Loucy (cell line): ENCODE measurements around the gene RELCH.

Source experiments
- H2AFZ ChIP-seq: fragments of 200-600 bp; sonication (generic); 2 replicates; pipeline ENCODE4 v1.6.0; 2016; ENCODE audit warnings: antibody characterized with exemption, mild to moderate bottlenecking, low read length, moderate library complexity
- H3F3A ChIP-seq: fragments of 200-600 bp; 2 replicates; pipeline ENCODE4 v1.6.0; 2016; ENCODE audit warnings: antibody characterized with exemption, low read depth, mild to moderate bottlenecking
- H3K27me3 ChIP-seq: fragments of 200-600 bp; sonication (generic); 2 replicates; pipeline ENCODE4 v1.6.1; 2014; ENCODE audit warnings: low read length, mild to moderate bottlenecking; ENCODE audit not compliant: insufficient read depth, poor library complexity, severe bottlenecking
- H3K36me3 ChIP-seq: fragments of 200-600 bp; sonication (generic); 2 replicates; pipeline ENCODE4 v1.6.1; 2016; ENCODE audit warnings: low read length; ENCODE audit not compliant: insufficient read depth
- H3K4me1 ChIP-seq: fragments of 200-600 bp; sonication (generic); 2 replicates; pipeline ENCODE4 v1.5.1; 2014; ENCODE audit warnings: low read length, mild to moderate bottlenecking; ENCODE audit not compliant: insufficient read depth, poor library complexity, severe bottlenecking
- H3K4me2 ChIP-seq: fragments of 200-600 bp; sonication (generic); 2 replicates; pipeline ENCODE4 v1.6.0; 2014; ENCODE audit warnings: antibody characterized with exemption, low read length, low read depth, mild to moderate bottlenecking; ENCODE audit not compliant: poor library complexity, severe bottlenecking
- H3K4me3 ChIP-seq: fragments of 200-600 bp; sonication (generic); 2 replicates; pipeline ENCODE4 v1.5.1; 2014; ENCODE audit warnings: low read length, mild to moderate bottlenecking, mixed read lengths; ENCODE audit not compliant: poor library complexity, severe bottlenecking
- H3K79me2 ChIP-seq: fragments of 200-600 bp; sonication (generic); 2 replicates; pipeline ENCODE4 v1.6.1; 2014; ENCODE audit warnings: low read length; ENCODE audit not compliant: insufficient read depth
- H3K9ac ChIP-seq: fragments of 200-600 bp; sonication (generic); 2 replicates; pipeline ENCODE4 v1.6.0; 2014; ENCODE audit warnings: mild to moderate bottlenecking, low read depth, low read length, moderate library complexity; ENCODE audit not compliant: poor library complexity, severe bottlenecking
- H3K9me2 ChIP-seq: fragments of 200-600 bp; sonication (generic); replicated peaks from 2 replicates; pipeline ENCODE4 v1.6.1; 2016; ENCODE audit warnings: low read depth, low read length, mixed read lengths
- H3K9me3 ChIP-seq: fragments of 200-600 bp; sonication (generic); 2 replicates; pipeline ENCODE4 v1.6.1; 2014; ENCODE audit warnings: mild to moderate bottlenecking, antibody characterized with exemption, low read length, low read depth; ENCODE audit not compliant: insufficient read depth
- H4K20me1 ChIP-seq: fragments of 200-600 bp; sonication (generic); 2 replicates; pipeline ENCODE4 v1.6.0; 2014; ENCODE audit warnings: antibody characterized with exemption, low read length, mild to moderate bottlenecking; ENCODE audit not compliant: insufficient read depth, poor library complexity, severe bottlenecking
- EZH2phosphoT487 ChIP-seq: fragments of 200-600 bp; IDR thresholded peaks from 2 replicates; pipeline ENCODE4 v1.6.1; 2018; ENCODE audit warnings: antibody characterized with exemption, mild to moderate bottlenecking, moderate library complexity, borderline replicate concordance
- TF ChIP-seq, protein P1 (sequence below): fragments of 200-600 bp; sonication (generic); conservative IDR thresholded peaks from 2 replicates; pipeline ENCODE4 v1.5.1; 2014; ENCODE audit warnings: mild to moderate bottlenecking, antibody characterized with exemption, low read length

RELCH gene

DNA sequence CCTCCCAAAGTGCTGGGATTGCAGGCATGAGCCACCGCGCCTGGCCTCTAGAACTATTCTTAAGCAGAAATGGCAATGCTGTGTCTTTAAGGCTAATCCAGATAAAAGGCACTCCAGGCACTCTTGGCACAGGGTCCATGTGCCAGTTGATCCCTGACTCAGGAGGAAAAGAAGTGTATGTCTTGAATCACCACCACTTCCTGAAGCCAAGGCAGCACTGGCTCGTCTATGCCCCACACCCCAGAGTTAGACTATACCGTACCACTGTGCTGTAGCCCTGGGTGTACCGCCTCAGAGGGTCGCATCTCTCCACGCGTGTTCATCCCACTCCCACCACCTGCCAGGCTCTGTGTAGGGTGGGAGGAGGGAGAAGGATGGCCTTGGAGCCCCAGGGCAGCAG is 147.1 kb downstream of the RELCH start:
- TF ChIP-seq EZH2phosphoT487, result no peak
- TF ChIP-seq, protein P1, sequence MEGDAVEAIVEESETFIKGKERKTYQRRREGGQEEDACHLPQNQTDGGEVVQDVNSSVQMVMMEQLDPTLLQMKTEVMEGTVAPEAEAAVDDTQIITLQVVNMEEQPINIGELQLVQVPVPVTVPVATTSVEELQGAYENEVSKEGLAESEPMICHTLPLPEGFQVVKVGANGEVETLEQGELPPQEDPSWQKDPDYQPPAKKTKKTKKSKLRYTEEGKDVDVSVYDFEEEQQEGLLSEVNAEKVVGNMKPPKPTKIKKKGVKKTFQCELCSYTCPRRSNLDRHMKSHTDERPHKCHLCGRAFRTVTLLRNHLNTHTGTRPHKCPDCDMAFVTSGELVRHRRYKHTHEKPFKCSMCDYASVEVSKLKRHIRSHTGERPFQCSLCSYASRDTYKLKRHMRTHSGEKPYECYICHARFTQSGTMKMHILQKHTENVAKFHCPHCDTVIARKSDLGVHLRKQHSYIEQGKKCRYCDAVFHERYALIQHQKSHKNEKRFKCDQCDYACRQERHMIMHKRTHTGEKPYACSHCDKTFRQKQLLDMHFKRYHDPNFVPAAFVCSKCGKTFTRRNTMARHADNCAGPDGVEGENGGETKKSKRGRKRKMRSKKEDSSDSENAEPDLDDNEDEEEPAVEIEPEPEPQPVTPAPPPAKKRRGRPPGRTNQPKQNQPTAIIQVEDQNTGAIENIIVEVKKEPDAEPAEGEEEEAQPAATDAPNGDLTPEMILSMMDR, result no peak
- Histone ChIP-seq H3K4me2 (no peak overlapping the region), H3F3A (no peaks in the 10 kb centered on the region), H2AFZ (no peak overlapping the region), H3K36me3 (no peaks in the 10 kb centered on the region), H3K27me3 (no peaks in the 10 kb centered on the region), H3K9me3 (no peaks in the 10 kb centered on the region), H3K4me1 (peaks cover 22% of the 10 kb centered on the region), H4K20me1 (no peaks in the 10 kb centered on the region), H3K79me2 (no peaks in the 10 kb centered on the region), H3K9ac (no peak overlapping the region), H3K9me2 (no peaks in the 10 kb centered on the region), H3K4me3 (no peak overlapping the region)

DNA sequence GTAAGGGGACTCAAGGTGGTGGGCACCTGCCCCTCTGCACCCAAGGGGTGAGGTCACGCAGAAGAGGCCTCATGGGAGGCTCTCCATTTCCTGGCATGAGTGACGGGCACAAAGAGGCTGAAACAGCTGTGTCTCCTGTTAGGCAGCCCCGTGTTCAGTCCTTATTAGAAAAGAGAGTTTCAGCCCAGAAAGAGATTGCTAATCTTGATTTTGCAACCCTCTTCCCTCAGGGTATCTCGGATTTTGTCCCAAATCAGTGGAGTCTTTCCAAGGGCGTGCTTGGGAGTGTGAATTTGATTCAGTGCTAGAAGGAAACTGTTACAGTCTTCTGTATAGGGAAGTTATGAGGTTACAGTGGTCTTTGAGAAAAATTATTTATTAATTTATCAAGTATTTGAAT is 148.4 kb downstream of the RELCH start:
- peaks cover 12% of the 10 kb centered on the region for H3K4me1 ChIP-seq
- no peaks in the 10 kb centered on the region for H3K36me3 ChIP-seq
- TF ChIP-seq EZH2phosphoT487, result no peak
- TF ChIP-seq, protein P1, result no peak
- H2AFZ ChIP-seq, result no peak overlapping the region
- no peaks in the 10 kb centered on the region for H3F3A ChIP-seq
- no peaks in the 10 kb centered on the region for H3K27me3 ChIP-seq
- H3K79me2 ChIP-seq, result no peaks in the 10 kb centered on the region
- no peak overlapping the region for H3K9ac ChIP-seq
- no peak overlapping the region for H3K4me2 ChIP-seq
- H3K9me2 ChIP-seq, result no peaks in the 10 kb centered on the region
- no peaks in the 10 kb centered on the region for H4K20me1 ChIP-seq
- no peak overlapping the region for H3K4me3 ChIP-seq
- no peaks in the 10 kb centered on the region for H3K9me3 ChIP-seq

DNA sequence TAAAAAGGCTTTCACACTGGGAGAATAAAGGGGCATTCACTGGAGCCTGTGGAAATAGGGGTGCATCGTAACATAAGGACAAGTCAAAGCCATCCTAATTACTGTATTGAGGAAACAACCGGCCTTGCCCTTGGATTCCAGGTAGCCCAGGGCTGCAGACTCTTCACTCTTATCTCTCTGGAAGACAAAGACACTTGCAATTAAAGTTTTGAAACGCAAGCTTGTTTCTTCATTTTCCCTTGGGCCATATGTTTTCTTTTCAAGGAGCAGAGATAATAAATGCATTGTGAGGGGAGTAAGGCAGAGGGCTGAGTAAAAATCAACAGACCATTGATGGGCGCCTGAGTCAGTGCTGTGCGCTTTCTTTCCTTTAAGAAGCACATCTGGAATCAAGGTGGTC is 149.6 kb downstream of the RELCH start:
- no peaks in the 10 kb centered on the region for H3K9me2 ChIP-seq
- H3K27me3 ChIP-seq, result no peaks in the 10 kb centered on the region
- H3K9ac ChIP-seq, result no peak overlapping the region
- no peak overlapping the region for H3K4me2 ChIP-seq
- no peak overlapping the region for H2AFZ ChIP-seq
- no peaks in the 10 kb centered on the region for H3K9me3 ChIP-seq
- peaks cover 7% of the 10 kb centered on the region for H3K4me1 ChIP-seq
- no peaks in the 10 kb centered on the region for H3K36me3 ChIP-seq
- H4K20me1 ChIP-seq, result no peaks in the 10 kb centered on the region
- H3K4me3 ChIP-seq, result no peak overlapping the region
- TF ChIP-seq, protein P1, result no peak
- no peak for TF ChIP-seq EZH2phosphoT487
- H3F3A ChIP-seq, result no peaks in the 10 kb centered on the region
- H3K79me2 ChIP-seq, result no peaks in the 10 kb centered on the region
